Lung (tissue), 12 donors: ENCODE results near the gene ABCF2. TPM values are rescaled to one million over a fixed set of nuclear protein-coding genes. Genes with fewer than 3 reads are reported as not detected.

Source experiments
- ATAC-seq: fragments of 200-7000 bp; cut with Tn5 transposase; one replicate; pipeline ENCODE4 v1.9.1; 2020; ENCODE audit warnings: moderate number of reproducible peaks; ENCODE audit not compliant: insufficient read depth, low FRiP score
- DNase-seq, 3 donors: peaks; one replicate each; pipeline ENCODE4 v3.0.0-alpha.2; 2013 to 2017
- H3K27ac ChIP-seq, 2 donors: one replicate each; pipeline ENCODE4 v1.5.1; 2013; ENCODE audit warnings: mild to moderate bottlenecking in 2 of 2, moderate library complexity in 2 of 2, control low read depth in 1 of 2, inconsistent platforms in 1 of 2, low read depth in 1 of 2, low read length in 1 of 2
- H3K27me3 ChIP-seq, 3 donors: one replicate each; pipeline ENCODE4 v1.5.1; 2013; ENCODE audit warnings: low read length in 2 of 3; ENCODE audit not compliant: control insufficient read depth in 3 of 3, insufficient read depth in 3 of 3
- H3K36me3 ChIP-seq, 4 donors: one replicate each; pipeline ENCODE4 v1.5.1; 2013; ENCODE audit warnings: low read length in 4 of 4, mild to moderate bottlenecking in 1 of 4, moderate library complexity in 1 of 4; ENCODE audit not compliant: control insufficient read depth in 4 of 4, insufficient read depth in 4 of 4
- H3K4me1 ChIP-seq, 5 donors: one replicate each; pipeline ENCODE4 v1.5.1; 2013; ENCODE audit warnings: low read length in 5 of 5, mild to moderate bottlenecking in 2 of 5, moderate library complexity in 1 of 5; ENCODE audit not compliant: control insufficient read depth in 5 of 5, insufficient read depth in 5 of 5
- H3K4me3 ChIP-seq: one replicate; pipeline ENCODE4 v1.5.1; 2013; ENCODE audit warnings: mild to moderate bottlenecking, control low read depth, moderate library complexity
- H3K9ac ChIP-seq, 2 donors: one replicate each; pipeline ENCODE4 v1.5.1; 2013; ENCODE audit warnings: low read length in 2 of 2, control low read depth in 1 of 2; ENCODE audit not compliant: insufficient read depth in 1 of 2
- H3K9me3 ChIP-seq, 4 donors: one replicate each; pipeline ENCODE4 v1.5.1; 2013; ENCODE audit warnings: low read length in 3 of 4, mild to moderate bottlenecking in 1 of 4, moderate library complexity in 1 of 4; ENCODE audit not compliant: control insufficient read depth in 4 of 4, insufficient read depth in 3 of 4
- WGBS, 2 donors: extraction: QIAGEN DNeasy Blood & Tissue Kit; methylation state at CpG; one replicate each; pipeline ENCODE4 v1.1.7; 2013; 5-methylcytosine and 5-hydroxymethylcytosine counted together
- polyA plus RNA-seq, 2 donors: library from polyadenylated mRNA; stranded (reverse); fragments of 200-250 nt; gene quantifications; one replicate each; pipeline ENCODE4 v1.2.1, GENCODE V29; 2013
- total RNA-seq, 2 donors: library from RNA; depleted of rRNA in 1 of 2; stranded (reverse); fragments of >200 nt in 1 of 2; gene quantifications; one replicate each; pipeline ENCODE4 v1.2.1, GENCODE V29; 2014 to 2021
- TF ChIP-seq, protein P1 (sequence below): IDR thresholded peaks from 2 replicates; pipeline ENCODE4 v1.5.1; 2012; ENCODE audit warnings: mild to moderate bottlenecking; ENCODE audit errors: control extremely low read depth, extremely low read depth
- donor health status: control.
- donor health status: control.
- donor health status: Bipolar disorder and iron deficiency.
- donor health status: healthy.
- donor health status: DM: yes; HTN: yes; CAD: no.

The ABCF2 gene
- total and polyA plus RNA-seq, 4 donors, result 13.2 to 36.3 (median 25.8) TPM

DNA sequence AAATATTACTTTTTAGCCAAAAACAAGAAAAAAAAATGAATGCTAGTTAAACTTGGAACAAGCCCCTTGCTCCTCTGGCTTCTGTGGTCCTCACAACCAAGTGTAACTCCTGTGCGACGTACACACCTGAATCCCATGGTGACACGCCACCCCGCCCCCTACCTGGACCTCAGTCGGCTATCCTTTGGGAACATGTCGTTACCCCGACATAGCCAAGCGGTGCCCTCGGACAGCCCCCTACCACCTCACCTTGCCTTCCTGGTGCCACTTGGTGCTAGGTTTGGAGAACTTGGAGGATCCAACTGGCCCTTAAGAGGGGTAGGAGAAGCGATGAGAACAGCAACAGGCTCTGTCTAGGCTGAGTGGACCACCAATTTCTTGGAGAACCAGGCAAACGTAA, 33.5 kb upstream of the ABCF2 start:
- no peak overlapping the region for H3K4me3 ChIP-seq
- H3K9me3 ChIP-seq, result no peaks in the 10 kb centered on the region
- H3K9ac ChIP-seq, result no peak overlapping the region
- no peak overlapping the region for H3K27ac ChIP-seq
- TF ChIP-seq, protein P1, sequence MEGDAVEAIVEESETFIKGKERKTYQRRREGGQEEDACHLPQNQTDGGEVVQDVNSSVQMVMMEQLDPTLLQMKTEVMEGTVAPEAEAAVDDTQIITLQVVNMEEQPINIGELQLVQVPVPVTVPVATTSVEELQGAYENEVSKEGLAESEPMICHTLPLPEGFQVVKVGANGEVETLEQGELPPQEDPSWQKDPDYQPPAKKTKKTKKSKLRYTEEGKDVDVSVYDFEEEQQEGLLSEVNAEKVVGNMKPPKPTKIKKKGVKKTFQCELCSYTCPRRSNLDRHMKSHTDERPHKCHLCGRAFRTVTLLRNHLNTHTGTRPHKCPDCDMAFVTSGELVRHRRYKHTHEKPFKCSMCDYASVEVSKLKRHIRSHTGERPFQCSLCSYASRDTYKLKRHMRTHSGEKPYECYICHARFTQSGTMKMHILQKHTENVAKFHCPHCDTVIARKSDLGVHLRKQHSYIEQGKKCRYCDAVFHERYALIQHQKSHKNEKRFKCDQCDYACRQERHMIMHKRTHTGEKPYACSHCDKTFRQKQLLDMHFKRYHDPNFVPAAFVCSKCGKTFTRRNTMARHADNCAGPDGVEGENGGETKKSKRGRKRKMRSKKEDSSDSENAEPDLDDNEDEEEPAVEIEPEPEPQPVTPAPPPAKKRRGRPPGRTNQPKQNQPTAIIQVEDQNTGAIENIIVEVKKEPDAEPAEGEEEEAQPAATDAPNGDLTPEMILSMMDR, result no peak
- H3K27me3 ChIP-seq, result peaks cover 0 to 4% (median 0%) of the 10 kb centered on the region in 3 donors
- ATAC-seq, result no peak
- H3K36me3 ChIP-seq, result no peaks in the 10 kb centered on the region
- no peak for DNase-seq
- 93% methylated on average over 11 of the region's 11 CpGs for WGBS, 2 donors
- peaks cover 0 to 13% (median 0%) of the 10 kb centered on the region in 5 donors for H3K4me1 ChIP-seq

DNA sequence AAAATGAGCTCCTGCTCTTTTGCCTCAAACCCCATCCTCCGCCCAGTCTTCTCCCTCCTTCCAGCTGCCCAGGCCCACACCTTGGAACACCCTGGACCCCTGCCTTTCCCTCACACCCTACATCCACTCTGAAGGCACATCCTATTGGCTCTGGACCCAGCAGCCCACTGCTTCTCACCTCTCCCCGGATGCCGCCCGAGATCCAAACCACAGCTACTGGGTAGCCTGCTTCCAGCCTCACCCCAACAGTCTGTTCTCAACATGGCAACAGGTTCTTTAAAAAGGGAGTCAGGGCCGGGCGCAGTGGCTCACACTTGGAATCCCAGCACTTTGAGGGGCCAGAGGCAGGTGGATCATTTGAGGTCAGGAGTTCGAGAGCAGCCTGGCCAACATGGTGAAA, 31.0 kb upstream of the ABCF2 start:
- TF ChIP-seq, protein P1, result no peak
- 91 to 95% methylated on average over 7 of the region's 7 CpGs for WGBS, 2 donors
- H3K4me3 ChIP-seq, result no peak overlapping the region
- no peak overlapping the region for H3K27ac ChIP-seq
- no peaks in the 10 kb centered on the region for H3K36me3 ChIP-seq
- peaks cover 0 to 4% (median 0%) of the 10 kb centered on the region in 3 donors for H3K27me3 ChIP-seq
- DNase-seq (no peak), ATAC-seq (no peak)
- H3K4me1 ChIP-seq, result peaks cover 0 to 24% (median 4%) of the 10 kb centered on the region in 5 donors
- H3K9me3 ChIP-seq, result no peaks in the 10 kb centered on the region
- no peak overlapping the region for H3K9ac ChIP-seq

DNA sequence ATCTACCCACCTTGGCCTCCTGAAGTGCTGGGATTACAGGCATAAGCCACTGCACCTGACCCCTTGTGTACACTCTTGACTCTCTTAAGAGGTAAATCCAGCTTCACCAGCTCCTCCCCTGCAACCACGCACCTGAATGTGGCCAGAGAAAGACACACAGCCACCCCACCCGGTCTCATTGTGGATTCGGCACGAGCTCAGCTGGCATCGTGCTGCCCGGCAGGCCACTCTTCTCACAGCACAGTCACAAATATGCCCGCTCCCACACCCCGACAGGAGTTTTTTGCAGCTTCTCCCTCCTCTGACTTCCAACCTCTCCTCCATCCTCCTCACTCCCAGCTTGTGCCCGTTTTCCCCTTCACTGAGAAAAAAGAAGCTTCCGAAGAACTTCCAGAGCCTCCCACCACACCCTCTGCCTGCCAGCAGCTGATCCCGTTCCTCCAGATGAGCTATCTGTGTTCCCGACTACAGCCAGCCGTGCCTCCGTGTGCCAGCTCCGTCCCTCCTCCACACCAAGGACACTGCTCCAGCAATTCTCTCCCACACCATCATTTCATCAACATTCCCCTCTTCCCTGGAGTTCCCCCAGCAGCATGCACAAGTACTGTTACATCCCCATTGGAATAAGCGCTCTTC, 29.5 kb upstream of the ABCF2 start:
- 56 to 85% methylated on average over 16 of the region's 16 CpGs for WGBS, 2 donors
- no peak overlapping the region for H3K9ac ChIP-seq
- DNase-seq, result no peak

More for the DNA sequence above, 29.5 kb upstream of the ABCF2 start:
- ATAC-seq, result no peak
- peaks cover 0 to 4% (median 0%) of the 10 kb centered on the region in 3 donors for H3K27me3 ChIP-seq
- H3K36me3 ChIP-seq, result no peaks in the 10 kb centered on the region
- H3K9me3 ChIP-seq, result no peaks in the 10 kb centered on the region
- no peak overlapping the region for H3K27ac ChIP-seq
- TF ChIP-seq, protein P1, result no peak
- peaks cover 0 to 24% (median 7%) of the 10 kb centered on the region in 5 donors for H3K4me1 ChIP-seq
- no peak overlapping the region for H3K4me3 ChIP-seq
